ENCODE results near the gene MYD88. TPM values are rescaled to one million over a fixed set of nuclear protein-coding genes. Genes with fewer than 3 reads are reported as not detected.

MYD88 gene
- total and polyA plus RNA-seq, 2 donors from 2014 or later: 20.8 to 34.5 TPM

- Histone ChIP-seq H3K9me3 (ENCODE audit: control insufficient read depth in 2 of 3, insufficient read depth in 1 of 3, low read length in 3 of 3) (no peaks in the 10 kb centered on the region), H3K36me3 (ENCODE audit: control insufficient read depth in 2 of 3, insufficient read depth in 3 of 3, low read length in 3 of 3) (no peaks in the 10 kb centered on the region), H3K4me1 (ENCODE audit: control insufficient read depth in 2 of 3, insufficient read depth in 2 of 3, low read depth in 1 of 3, low read length in 3 of 3) (no peaks in the 10 kb centered on the region), H3K27me3 (ENCODE audit: control insufficient read depth, insufficient read depth, low read length) (no peaks in the 10 kb centered on the region), H3K9ac (ENCODE audit: low read length in 3 of 3) (no peak overlapping the region), H3K27ac (ENCODE audit: low read depth in 2 of 2, low read length in 2 of 2) (no peak overlapping the region), H3K4me3 (ENCODE audit: low read length in 3 of 3) (no peak overlapping the region)
- DNase-seq (peak in 1 of 5 donors; percentile 9), FAIRE-seq (no peak)
- intact Hi-C loops (cut with DNase I): no loop called here
- no peak for TF ChIP-seq CTCF (IDR thresholded peaks at IDR 0.05; ENCODE audit: borderline replicate concordance, extremely low read depth, insufficient read depth)
These were observed 29.5 kb upstream of the MYD88 start for GRCh38 chr3:38108649-38109579.

GRCh38 chr3:38109580-38110313 is 28.7 kb upstream of the MYD88 start:
- Histone ChIP-seq H3K4me3 (ENCODE audit: low read length in 3 of 3) (no peak overlapping the region), H3K9ac (ENCODE audit: low read length in 3 of 3) (no peak overlapping the region), H3K27ac (ENCODE audit: low read depth in 2 of 2, low read length in 2 of 2) (no peak overlapping the region), H3K9me3 (ENCODE audit: control insufficient read depth in 2 of 3, insufficient read depth in 1 of 3, low read length in 3 of 3) (no peaks in the 10 kb centered on the region), H3K36me3 (ENCODE audit: control insufficient read depth in 2 of 3, insufficient read depth in 3 of 3, low read length in 3 of 3) (no peaks in the 10 kb centered on the region), H3K27me3 (ENCODE audit: control insufficient read depth, insufficient read depth, low read length) (no peaks in the 10 kb centered on the region), H3K4me1 (ENCODE audit: control insufficient read depth in 2 of 3, insufficient read depth in 2 of 3, low read depth in 1 of 3, low read length in 3 of 3) (no peaks in the 10 kb centered on the region)
- FAIRE-seq (no peak), DNase-seq (peak in 1 of 5 donors; percentile 19)
- no peak for TF ChIP-seq CTCF (IDR thresholded peaks at IDR 0.05; ENCODE audit: borderline replicate concordance, extremely low read depth, insufficient read depth)
- intact Hi-C loops (cut with DNase I): no loop called here

- H3K9me3 ChIP-seq (ENCODE audit: control insufficient read depth in 2 of 3, insufficient read depth in 1 of 3, low read length in 3 of 3): no peaks in the 10 kb centered on the region
- H3K9ac ChIP-seq (ENCODE audit: low read length in 3 of 3): no peak overlapping the region
- no peak for TF ChIP-seq CTCF (IDR thresholded peaks at IDR 0.05; ENCODE audit: borderline replicate concordance, extremely low read depth, insufficient read depth)
- H3K27me3 ChIP-seq (ENCODE audit: control insufficient read depth, insufficient read depth, low read length): no peaks in the 10 kb centered on the region
- H3K4me3 ChIP-seq (ENCODE audit: low read length in 3 of 3): no peak overlapping the region
- DNase-seq (peak in 1 of 5 donors; percentile 12), FAIRE-seq (no peak)
- H3K4me1 ChIP-seq (ENCODE audit: control insufficient read depth in 2 of 3, insufficient read depth in 2 of 3, low read depth in 1 of 3, low read length in 3 of 3): no peaks in the 10 kb centered on the region
- no peaks in the 10 kb centered on the region for H3K36me3 ChIP-seq (ENCODE audit: control insufficient read depth in 2 of 3, insufficient read depth in 3 of 3, low read length in 3 of 3)
- intact Hi-C loops (cut with DNase I): no loop called here
- no peak overlapping the region for H3K27ac ChIP-seq (ENCODE audit: low read depth in 2 of 2, low read length in 2 of 2)
These were observed 28.0 kb upstream of the MYD88 start for GRCh38 chr3:38110314-38111050.

Measured in kidney (tissue), 14 donors.